Kidney epithelial cell (primary cell): Measurements from ENCODE around the gene RNF41. TPM values are rescaled to one million over a fixed set of nuclear protein-coding genes. Genes with fewer than 3 reads are reported as not detected.

Experiments used
- DNase-seq: peaks from one replicate; pipeline ENCODE4 v3.0.0-alpha.2; 2010; ENCODE audit warnings: low read depth
- H3K27me3 ChIP-seq: 2 replicates; pipeline ENCODE4 v1.6.0; 2011; ENCODE audit warnings: low read length; ENCODE audit not compliant: control insufficient read depth, insufficient read depth
- H3K36me3 ChIP-seq: 2 replicates; pipeline ENCODE4 v1.5.1; 2011; ENCODE audit warnings: low read length; ENCODE audit not compliant: control insufficient read depth, insufficient read depth
- H3K4me3 ChIP-seq: 2 replicates; pipeline ENCODE4 v1.5.1; 2011; ENCODE audit warnings: low read depth, mild to moderate bottlenecking, control low read depth, low read length
- CTCF ChIP-seq: IDR thresholded peaks from 2 replicates; pipeline ENCODE4 v1.5.1; 2011; ENCODE audit warnings: mild to moderate bottlenecking, moderate library complexity, low read length, control low read depth, inconsistent platforms; ENCODE audit not compliant: insufficient read depth, poor library complexity, severe bottlenecking
- total RNA-seq: library from RNA; depleted of rRNA; stranded (reverse); fragments of >200 nt; gene quantifications from 2 replicates; pipeline ENCODE4 v1.2.3, GENCODE V29; 2015

The RNF41 gene
- total RNA-seq, 1 donor from 2014 or later = 77.4 TPM

GRCh38 chr12:56164345-56164729 lies 57.4 kb downstream of the RNF41 start:
- no peak for TF ChIP-seq CTCF
- H3K27me3 ChIP-seq = no peaks in the 10 kb centered on the region
- H3K36me3 ChIP-seq = peaks cover 6% of the 10 kb centered on the region
- H3K4me3 ChIP-seq = no peak overlapping the region
- DNase-seq = no peak

- peaks cover 6% of the 10 kb centered on the region for H3K36me3 ChIP-seq
- no peak overlapping the region for H3K4me3 ChIP-seq
- TF ChIP-seq CTCF = no peak
- no peaks in the 10 kb centered on the region for H3K27me3 ChIP-seq
- no peak for DNase-seq
These were observed 58.0 kb downstream of the RNF41 start for GRCh38 chr12:56163533-56164344.

- Histone ChIP-seq H3K4me3 (no peak overlapping the region), H3K27me3 (no peaks in the 10 kb centered on the region), H3K36me3 (peaks cover 6% of the 10 kb centered on the region)
- no peak for TF ChIP-seq CTCF
- no peak for DNase-seq
These were observed 59.0 kb downstream of the RNF41 start for GRCh38 chr12:56162468-56163290.

GRCh38 chr12:56161690-56162351 lies 59.9 kb downstream of the RNF41 start:
- no peak for DNase-seq

More at GRCh38 chr12:56161690-56162351, 59.9 kb downstream of the RNF41 start:
- H3K36me3 ChIP-seq = peaks cover 6% of the 10 kb centered on the region
- no peak overlapping the region for H3K4me3 ChIP-seq
- no peak for TF ChIP-seq CTCF
- H3K27me3 ChIP-seq = no peaks in the 10 kb centered on the region
